PC-9 (cell line): ENCODE data around the gene OPTC. TPM values are rescaled to one million over a fixed set of nuclear protein-coding genes. Genes with fewer than 3 reads are reported as not detected.
A peak's percentile ranks its signal among the peaks of the same experiment; 100 is the strongest.

Source experiments
- BruUV-seq: library from RNA; stranded (reverse); fragments of 400-500 nt; replicated peaks from 2 replicates; lab custom pipeline; 2021; lab: Mats Ljungman, UMichigan
- CTCF ChIA-PET: fragments of 300-600 bp; sonication (Branson Sonifier 250); formaldehyde crosslinking; loops from one replicate; lab custom pipeline; 2022; ENCODE audit warnings: antibody characterized with exemption; lab: Charles Lee
- POLR2A ChIA-PET: fragments of 300-600 bp; sonication (Branson Sonifier 250); formaldehyde crosslinking; loops from one replicate; lab custom pipeline; 2022; ENCODE audit warnings: antibody characterized with exemption; ENCODE audit not compliant: unreplicated experiment; lab: Charles Lee
- DNase-seq, 2 experiments: peaks; one replicate each; pipeline versions ENCODE4 v3.0.0 to v3.0.0-alpha.2; 2015 to 2022; ENCODE audit warnings: mixed read lengths in 1 of 2
- H2AFZ ChIP-seq: fragments of 200-600 bp; sonication (generic); 2 replicates; pipeline ENCODE4 v1.8.1; 2017; ENCODE audit warnings: antibody characterized with exemption
- H3F3A ChIP-seq: fragments of 200-600 bp; sonication (generic); 2 replicates; pipeline ENCODE4 v1.8.1; 2017; ENCODE audit warnings: antibody characterized with exemption, mild to moderate bottlenecking, low read depth; ENCODE audit not compliant: insufficient read depth
- H3K27ac ChIP-seq: fragments of 200-600 bp; sonication (generic); 2 replicates; pipeline ENCODE4 v1.6.1; 2016; ENCODE audit warnings: mixed run types
- H3K27me3 ChIP-seq: fragments of 200-600 bp; sonication (generic); 2 replicates; pipeline ENCODE4 v1.6.1; 2016; ENCODE audit warnings: low read depth, mixed run types; ENCODE audit not compliant: insufficient read depth
- H3K36me3 ChIP-seq: fragments of 200-600 bp; sonication (generic); 2 replicates; pipeline ENCODE4 v1.6.1; 2016; ENCODE audit warnings: low read depth, mixed run types
- H3K4me1 ChIP-seq: fragments of 200-600 bp; sonication (generic); replicated peaks from 2 replicates; pipeline ENCODE4 v1.6.1; 2016; ENCODE audit warnings: mixed run types; ENCODE audit not compliant: insufficient read depth
- H3K4me2 ChIP-seq: fragments of 200-600 bp; sonication (generic); 2 replicates; pipeline ENCODE4 v1.6.1; 2017; ENCODE audit warnings: mixed run types
- H3K4me3 ChIP-seq: fragments of 200-600 bp; sonication (generic); 2 replicates; pipeline ENCODE4 v1.6.1; 2016; ENCODE audit warnings: mixed run types
- H3K79me2 ChIP-seq: fragments of 200-600 bp; sonication (generic); 2 replicates; pipeline ENCODE4 v1.6.1; 2017; ENCODE audit warnings: low read depth, mixed run types
- H3K9me2 ChIP-seq: fragments of 200-600 bp; sonication (generic); 2 replicates; pipeline ENCODE4 v1.8.1; 2017; ENCODE audit warnings: mild to moderate bottlenecking; ENCODE audit not compliant: insufficient read depth
- H3K9me3 ChIP-seq: fragments of 200-600 bp; sonication (generic); 2 replicates; pipeline ENCODE4 v1.8.1; 2016; ENCODE audit warnings: low read depth; ENCODE audit not compliant: insufficient read depth
- H4K20me1 ChIP-seq: fragments of 200-600 bp; sonication (generic); 2 replicates; pipeline ENCODE4 v1.8.1; 2017; ENCODE audit not compliant: insufficient read depth
- CTCF ChIP-seq: fragments of 200-600 bp; sonication (generic); conservative IDR thresholded peaks from 2 replicates; pipeline ENCODE4 v1.6.1; 2017; ENCODE audit warnings: mixed run types, antibody characterized with exemption, mild to moderate bottlenecking, moderate library complexity
- EZH2 ChIP-seq: fragments of 200-600 bp; sonication (generic); IDR thresholded peaks from 2 replicates; pipeline ENCODE4 v1.8.0; 2017; ENCODE audit warnings: antibody characterized with exemption, low read depth
- intact Hi-C: fragments of 100-400 bp; cut with micrococcal nuclease; formaldehyde crosslinking; loops from one replicate; pipeline ENCODE4 v1.10.0; 2022; ENCODE audit not compliant: unreplicated experiment
- total RNA-seq: library from RNA; stranded (reverse); gene quantifications from 2 replicates; pipeline ENCODE4 v1.2.3, GENCODE V29; 2021

Gene OPTC
- total RNA-seq, 1 experiment from 2014 or later: not detected

GRCh38 chr1:203508463-203509073 is 14.6 kb downstream of the OPTC start:
- Histone ChIP-seq H3K9me3 (no peaks in the 10 kb centered on the region), H2AFZ (no peak overlapping the region), H3K27ac (no peak overlapping the region), H3K27me3 (no peaks in the 10 kb centered on the region), H3K9me2 (no peaks in the 10 kb centered on the region), H3K36me3 (no peaks in the 10 kb centered on the region), H3K4me3 (no peak overlapping the region), H3K79me2 (no peaks in the 10 kb centered on the region), H3K4me2 (no peak overlapping the region), H3K4me1 (peaks cover 39% of the 10 kb centered on the region), H3F3A (peaks cover 31% of the 10 kb centered on the region), H4K20me1 (no peaks in the 10 kb centered on the region)
- TF ChIP-seq CTCF: no peak
- ChIA-PET POLR2A (interaction anchor here (0.5 to 1.0 kb wide), 3 partner anchors 18 to 118 kb away, joined by 3 to 4 read pairs (median 3); partner anchors contain the start of gene ATP2B4), CTCF (interaction anchor here (0.6 to 1.2 kb wide), 5 partner anchors 11 to 267 kb away, joined by 3 to 9 read pairs (median 3); no protein-coding TSS in a partner anchor)
- no peak for DNase-seq
- intact Hi-C loops: no loop called here
- BruUV-seq: no TSS peak

- ChIA-PET POLR2A (interaction anchor here (0.6 kb wide), 1 partner anchor 84 kb away, joined by 3 read pairs; no protein-coding TSS in a partner anchor), CTCF (interaction anchor here (0.6 to 1.2 kb wide), 2 partner anchors 11 to 118 kb away, joined by 3 read pairs; no protein-coding TSS in a partner anchor)
- H3K9me2 ChIP-seq: no peaks in the 10 kb centered on the region
- H3K4me2 ChIP-seq: no peak overlapping the region
- TF ChIP-seq EZH2 (no peak), CTCF (no peak)
- no peaks in the 10 kb centered on the region for H3K9me3 ChIP-seq
- H3F3A ChIP-seq: peaks cover 37% of the 10 kb centered on the region
- no peaks in the 10 kb centered on the region for H3K36me3 ChIP-seq
- H2AFZ ChIP-seq: no peak overlapping the region
- H4K20me1 ChIP-seq: no peaks in the 10 kb centered on the region
- H3K4me3 ChIP-seq: no peak overlapping the region
- intact Hi-C loops: no loop called here
- no peaks in the 10 kb centered on the region for H3K79me2 ChIP-seq
- BruUV-seq: no TSS peak
- H3K27ac ChIP-seq: no peak overlapping the region
- DNase-seq: no peak
- no peaks in the 10 kb centered on the region for H3K27me3 ChIP-seq
- H3K4me1 ChIP-seq: peaks cover 45% of the 10 kb centered on the region
Observed at GRCh38 chr1:203509135-203509534, 15.2 kb downstream of the OPTC start.

GRCh38 chr1:203511513-203511912 is 17.6 kb downstream of the OPTC start:
- H3K27ac ChIP-seq: peak overlapping the region; percentile 97
- no peak for TF ChIP-seq CTCF
- TF ChIP-seq EZH2: no peak
- ChIA-PET POLR2A (interaction anchor here (0.7 kb wide), 1 partner anchor 985 kb away, joined by 5 read pairs; no protein-coding TSS in a partner anchor), CTCF (interaction anchor here (0.6 kb wide), 1 partner anchor 58 kb away, joined by 3 read pairs; no protein-coding TSS in a partner anchor)
- peaks cover 68% of the 10 kb centered on the region for H3K4me1 ChIP-seq
- H3K36me3 ChIP-seq: no peaks in the 10 kb centered on the region
- H2AFZ ChIP-seq: no peak overlapping the region
- no peak for DNase-seq
- peak overlapping the region; percentile 86 for H3K4me2 ChIP-seq
- H3F3A ChIP-seq: peaks cover 44% of the 10 kb centered on the region
- no TSS peak for BruUV-seq
- no peak overlapping the region for H3K4me3 ChIP-seq
- no peaks in the 10 kb centered on the region for H3K9me3 ChIP-seq
- no peaks in the 10 kb centered on the region for H3K79me2 ChIP-seq
- no peaks in the 10 kb centered on the region for H3K27me3 ChIP-seq
- intact Hi-C loops: loop anchor here (5.0 kb wide), 2 partner anchors 46 to 181 kb away; no protein-coding TSS in a partner anchor
- H4K20me1 ChIP-seq: no peaks in the 10 kb centered on the region
- H3K9me2 ChIP-seq: no peaks in the 10 kb centered on the region
